Tibial artery (tissue), 4 donors: ENCODE data around the gene NAXE.

Experiments
- DNase-seq, 2 donors: peaks; one replicate each; pipeline ENCODE4 v3.0.0-alpha.2; 2019
- H3K27ac ChIP-seq, 2 donors: fragments of 200-600 bp; sonication (generic) in 1 of 2; 1 replicate in 1 of 2; 2 replicates in 1 of 2; pipeline ENCODE4 v1.5.1; 2018 to 2019; ENCODE audit warnings: mild to moderate bottlenecking in 1 of 2
- H3K27me3 ChIP-seq, 2 donors: fragments of 200-600 bp; sonication (generic) in 1 of 2; one replicate each; pipeline versions ENCODE4 v1.5.1 to v1.6.0; 2016 to 2019
- H3K36me3 ChIP-seq, 3 donors: fragments of 200-600 bp; sonication (generic) in 2 of 3; one replicate each; pipeline ENCODE4 v1.5.1; 2016 to 2019; ENCODE audit warnings: mild to moderate bottlenecking in 2 of 3
- H3K4me1 ChIP-seq, 4 donors: fragments of 200-600 bp; sonication (generic) in 2 of 4; 1 replicate in 3 of 4; 2 replicates in 1 of 4; pipeline ENCODE4 v1.5.1; 2016 to 2019
- H3K4me3 ChIP-seq, 2 donors: fragments of 200-600 bp; sonication (generic) in 1 of 2; 1 replicate in 1 of 2; 2 replicates in 1 of 2; pipeline ENCODE4 v1.5.1; 2018 to 2019; ENCODE audit warnings: mild to moderate bottlenecking in 2 of 2
- H3K9me3 ChIP-seq, 3 donors: fragments of 200-600 bp; sonication (generic) in 1 of 3; one replicate each; pipeline ENCODE4 v1.5.1; 2016 to 2019
- CTCF ChIP-seq, 2 experiments: fragments of 200-600 bp in 1 of 2; fragments of 450-650 bp in 1 of 2; IDR thresholded peaks; one replicate each; pipeline ENCODE4 v1.5.1; 2017 to 2019; ENCODE audit warnings: antibody characterized with exemption in 2 of 2, mild to moderate bottlenecking in 1 of 2, moderate library complexity in 1 of 2
- intact Hi-C: fragments of 100-400 bp; cut with DNase I; formaldehyde crosslinking; loops from one replicate; pipeline ENCODE4 v1.15.0; 2023; ENCODE audit warnings: low total_unique reads

The NAXE gene

GRCh38 chr1:156559086-156559796 is 32.3 kb upstream of the NAXE start:
- no peak overlapping the region for H3K4me3 ChIP-seq
- intact Hi-C loops, result no loop called here
- H3K4me1 ChIP-seq, result no peaks in the 10 kb centered on the region
- no peak overlapping the region for H3K27ac ChIP-seq
- H3K36me3 ChIP-seq, result no peaks in the 10 kb centered on the region
- no peak for TF ChIP-seq CTCF (IDR thresholded peaks at IDR 0.05)
- no peaks in the 10 kb centered on the region for H3K27me3 ChIP-seq
- no peak for DNase-seq
- H3K9me3 ChIP-seq, result no peaks in the 10 kb centered on the region

GRCh38 chr1:156559797-156560385 is 31.7 kb upstream of the NAXE start:
- Histone ChIP-seq H3K4me3 (no peak overlapping the region), H3K27ac (no peak overlapping the region), H3K36me3 (no peaks in the 10 kb centered on the region), H3K9me3 (no peaks in the 10 kb centered on the region), H3K27me3 (no peaks in the 10 kb centered on the region), H3K4me1 (no peaks in the 10 kb centered on the region)
- TF ChIP-seq CTCF (IDR thresholded peaks at IDR 0.05), result no peak
- DNase-seq, result no peak
- intact Hi-C loops, result no loop called here

GRCh38 chr1:156560585-156561163 is 30.9 kb upstream of the NAXE start:
- Histone ChIP-seq H3K9me3 (no peaks in the 10 kb centered on the region), H3K4me3 (no peak overlapping the region), H3K27me3 (no peaks in the 10 kb centered on the region), H3K36me3 (no peaks in the 10 kb centered on the region), H3K4me1 (no peaks in the 10 kb centered on the region), H3K27ac (no peak overlapping the region)
- TF ChIP-seq CTCF (IDR thresholded peaks at IDR 0.05), result no peak
- intact Hi-C loops, result no loop called here
- DNase-seq, result no peak

GRCh38 chr1:156565519-156565918 is 26.1 kb upstream of the NAXE start:
- Histone ChIP-seq H3K36me3 (no peaks in the 10 kb centered on the region), H3K4me3 (no peak overlapping the region), H3K27me3 (no peaks in the 10 kb centered on the region), H3K4me1 (no peaks in the 10 kb centered on the region), H3K9me3 (no peaks in the 10 kb centered on the region), H3K27ac (no peak overlapping the region)
- DNase-seq, result no peak
- intact Hi-C loops, result no loop called here
- TF ChIP-seq CTCF (IDR thresholded peaks at IDR 0.05), result no peak

- Histone ChIP-seq H3K36me3 (no peaks in the 10 kb centered on the region), H3K9me3 (no peaks in the 10 kb centered on the region), H3K4me1 (peaks cover 0 to 2% (median 0%) of the 10 kb centered on the region in 4 donors), H3K4me3 (no peak overlapping the region), H3K27ac (no peak overlapping the region), H3K27me3 (no peaks in the 10 kb centered on the region)
- no peak for DNase-seq
- intact Hi-C loops, result no loop called here
- no peak for TF ChIP-seq CTCF (IDR thresholded peaks at IDR 0.05)
These were observed 25.1 kb upstream of the NAXE start for GRCh38 chr1:156566436-156566835.
